ENCODE data around the gene GLRA1. TPM values are rescaled to one million over a fixed set of nuclear protein-coding genes. Genes with fewer than 3 reads are reported as not detected.

The GLRA1 gene
- total RNA-seq, 4 donors from 2014 or later = not detected

GRCh38 chr5:151772846-151773561 lies 151.6 kb downstream of the GLRA1 start:
- no peak for DNase-seq (ENCODE audit: low spot score in 2 of 2)
- Histone ChIP-seq H3K27me3 (no peaks in the 10 kb centered on the region), H3K36me3 (no peaks in the 10 kb centered on the region), H3K4me3 (peak overlapping the region; percentile 75), H3K4me1 (peaks cover 57% of the 10 kb centered on the region), H3K9me3 (no peaks in the 10 kb centered on the region), H3K27ac (peak overlapping the region; percentile 96)
- TF ChIP-seq POLR2AphosphoS5 (IDR thresholded peaks at IDR 0.05) = no peak
- no peak for TF ChIP-seq CTCF (IDR thresholded peaks at IDR 0.05)
- TF ChIP-seq EP300 (IDR thresholded peaks at IDR 0.05) = no peak
- no peak for TF ChIP-seq POLR2A (IDR thresholded peaks at IDR 0.05)
- WGBS = under 1% methylated on average over 18 of the region's 18 CpGs

Other genes with a start within 250 kb of the GLRA1 start
- gene SPARC, start 237.9 kb downstream of the GLRA1 start, total RNA-seq = 100 to 1,000 TPM; 265 to 337 (median 270) TPM
- 100 to 1,000 TPM in 1 of 4 donors, 10 to 100 TPM in 3; 59.0 to 185 (median 92.1) TPM for gene ATOX1, start 166.2 kb downstream of the GLRA1 start, total RNA-seq
- 100 to 1,000 TPM; 111 to 116 (median 113) TPM for gene G3BP1, start 152.9 kb downstream of the GLRA1 start, total RNA-seq